Endodermal cell (in vitro differentiated cells): ENCODE measurements around the gene PHGDH. TPM values are rescaled to one million over a fixed set of nuclear protein-coding genes. Genes with fewer than 3 reads are reported as not detected.
A peak's percentile ranks its signal among the peaks of the same experiment; 100 is the strongest.

Source experiments
- DNase-seq: peaks from one replicate; pipeline ENCODE4 v3.0.0-alpha.2; 2017
- H3K27ac ChIP-seq: 2 replicates; pipeline ENCODE4 v1.5.1; 2013; ENCODE audit warnings: mild to moderate bottlenecking, low read depth, low read length, moderate library complexity
- H3K27me3 ChIP-seq: 2 replicates; pipeline ENCODE4 v1.6.1; 2013; ENCODE audit warnings: mild to moderate bottlenecking, low read length, moderate library complexity; ENCODE audit not compliant: insufficient read depth, control insufficient read depth, poor library complexity, severe bottlenecking
- H3K36me3 ChIP-seq: 2 replicates; pipeline ENCODE4 v1.7.0; 2013; ENCODE audit warnings: mild to moderate bottlenecking, low read length, moderate library complexity; ENCODE audit not compliant: control insufficient read depth, insufficient read depth
- H3K4me1 ChIP-seq: one replicate; pipeline ENCODE4 v1.7.0; 2013; ENCODE audit warnings: low read length; ENCODE audit not compliant: control insufficient read depth, insufficient read depth
- H3K4me3 ChIP-seq: 2 replicates; pipeline ENCODE4 v1.5.1; 2013; ENCODE audit warnings: mild to moderate bottlenecking, low read length, moderate library complexity
- H3K9ac ChIP-seq: 2 replicates; pipeline ENCODE4 v1.6.1; 2013; ENCODE audit warnings: mild to moderate bottlenecking, low read length, moderate library complexity; ENCODE audit not compliant: poor library complexity, severe bottlenecking; ENCODE audit errors: extremely low read depth
- H3K9me3 ChIP-seq: 2 replicates; pipeline ENCODE4 v1.6.1; 2013; ENCODE audit warnings: mild to moderate bottlenecking, low read length, moderate library complexity; ENCODE audit not compliant: control insufficient read depth
- H3K27ac Mint-ChIP-seq: 2 replicates; pipeline ENCODE4 v1.8.0; 2020; ENCODE audit warnings: mixed read lengths
- H3K27me3 Mint-ChIP-seq: 2 replicates; pipeline ENCODE4 v1.8.0; 2021; ENCODE audit warnings: mild to moderate bottlenecking, mixed read lengths; ENCODE audit not compliant: insufficient read depth
- H3K36me3 Mint-ChIP-seq: 2 replicates; pipeline ENCODE4 v1.8.0; 2020; ENCODE audit warnings: low read depth, mixed read lengths
- H3K4me1 Mint-ChIP-seq: 2 replicates; pipeline ENCODE4 v1.8.0; 2020; ENCODE audit warnings: mixed read lengths
- H3K4me3 Mint-ChIP-seq: 2 replicates; pipeline ENCODE4 v1.8.0; 2020; ENCODE audit warnings: mild to moderate bottlenecking, moderate library complexity, mixed read lengths
- H3K9me3 Mint-ChIP-seq: 2 replicates; pipeline ENCODE4 v1.8.0; 2020; ENCODE audit warnings: mild to moderate bottlenecking, mixed read lengths
- WGBS, 2 experiments: methylation state at CpG; one replicate each; pipeline versions ENCODE4 v1.1.5 to v1.1.7; 2013; ENCODE audit warnings: missing lambda C conversion rate in 2 of 2, mixed read lengths in 1 of 2; ENCODE audit not compliant: insufficient coverage in 1 of 2, insufficient read length in 1 of 2; 5-methylcytosine and 5-hydroxymethylcytosine counted together
- total RNA-seq, 2 donors: library from RNA; stranded (reverse); fragmentation: NEBNext Ultra II Directional in 1 of 2; extraction: Animal tissue kit (Norgen Biotek cat#: 25700) in 1 of 2; gene quantifications; 2 replicates in 1 of 2; 3 replicates in 1 of 2; pipeline ENCODE4 v1.2.1, GENCODE V29; 2021
- TF ChIP-seq, protein P1 (sequence below): fragments of 200-600 bp; sonication (generic); conservative IDR thresholded peaks from 2 replicates; pipeline ENCODE4 v1.5.0; 2021; ENCODE audit warnings: antibody characterized with exemption, mild to moderate bottlenecking

The PHGDH gene
- total RNA-seq, 2 donors from 2014 or later, result 156 to 176 TPM

DNA sequence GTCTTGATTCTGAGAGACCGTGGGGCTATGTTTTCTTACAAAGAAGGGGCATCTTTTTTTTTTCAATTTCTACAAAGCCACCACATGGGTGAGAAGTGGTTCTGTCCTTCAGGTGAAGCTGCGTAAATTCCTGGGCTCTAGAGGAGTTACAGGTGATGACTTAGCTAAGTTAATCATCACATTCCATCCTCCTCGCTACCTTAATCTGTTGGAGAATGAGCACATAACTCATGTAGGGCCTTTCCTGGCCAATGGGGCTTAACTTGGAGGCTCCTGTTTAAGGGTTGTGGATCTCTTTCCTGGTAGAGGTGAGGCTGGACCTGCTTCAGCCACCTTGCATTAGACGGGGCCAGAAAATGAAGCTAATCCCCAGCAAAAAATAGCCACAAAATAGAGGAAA, 79.6 kb downstream of the PHGDH start:
- DNase-seq, result peak; percentile 52
- TF ChIP-seq, protein P1, sequence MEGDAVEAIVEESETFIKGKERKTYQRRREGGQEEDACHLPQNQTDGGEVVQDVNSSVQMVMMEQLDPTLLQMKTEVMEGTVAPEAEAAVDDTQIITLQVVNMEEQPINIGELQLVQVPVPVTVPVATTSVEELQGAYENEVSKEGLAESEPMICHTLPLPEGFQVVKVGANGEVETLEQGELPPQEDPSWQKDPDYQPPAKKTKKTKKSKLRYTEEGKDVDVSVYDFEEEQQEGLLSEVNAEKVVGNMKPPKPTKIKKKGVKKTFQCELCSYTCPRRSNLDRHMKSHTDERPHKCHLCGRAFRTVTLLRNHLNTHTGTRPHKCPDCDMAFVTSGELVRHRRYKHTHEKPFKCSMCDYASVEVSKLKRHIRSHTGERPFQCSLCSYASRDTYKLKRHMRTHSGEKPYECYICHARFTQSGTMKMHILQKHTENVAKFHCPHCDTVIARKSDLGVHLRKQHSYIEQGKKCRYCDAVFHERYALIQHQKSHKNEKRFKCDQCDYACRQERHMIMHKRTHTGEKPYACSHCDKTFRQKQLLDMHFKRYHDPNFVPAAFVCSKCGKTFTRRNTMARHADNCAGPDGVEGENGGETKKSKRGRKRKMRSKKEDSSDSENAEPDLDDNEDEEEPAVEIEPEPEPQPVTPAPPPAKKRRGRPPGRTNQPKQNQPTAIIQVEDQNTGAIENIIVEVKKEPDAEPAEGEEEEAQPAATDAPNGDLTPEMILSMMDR, result no peak
- no peaks in the 10 kb centered on the region for H3K27me3 ChIP-seq
- H3K36me3 ChIP-seq, result no peaks in the 10 kb centered on the region
- no peaks in the 10 kb centered on the region for H3K9me3 Mint-ChIP-seq
- peak overlapping the region; percentile 23 for H3K4me3 ChIP-seq
- H3K4me1 ChIP-seq, result peaks cover 4% of the 10 kb centered on the region
- H3K27ac Mint-ChIP-seq, result peak overlapping the region; percentile 82
- no peak overlapping the region for H3K27ac ChIP-seq
- no peak overlapping the region for H3K9ac ChIP-seq
- 90 to 94% methylated on average over 2 to 4 of the region's 4 CpGs for WGBS, 2 experiments
- H3K9me3 ChIP-seq, result no peaks in the 10 kb centered on the region
- no peak overlapping the region for H3K4me3 Mint-ChIP-seq
- H3K27me3 Mint-ChIP-seq, result no peaks in the 10 kb centered on the region
- H3K4me1 Mint-ChIP-seq, result peaks cover 20% of the 10 kb centered on the region
- H3K36me3 Mint-ChIP-seq, result no peaks in the 10 kb centered on the region

Other genes starting within 250 kb of the PHGDH start
- gene HSD3B1, start 204.7 kb upstream of the PHGDH start, total RNA-seq, result not detected
- gene ZNF697, start 63.7 kb upstream of the PHGDH start, total RNA-seq, result 10 to 100 TPM; 12.0 to 14.8 TPM
- not detected for gene HMGCS2, start 57.0 kb downstream of the PHGDH start, total RNA-seq
- not detected for gene REG4, start 99.5 kb downstream of the PHGDH start, total RNA-seq
- not detected for gene ADAM30, start 184.6 kb downstream of the PHGDH start, total RNA-seq